CD8-positive, alpha-beta memory T cell (primary cell): ENCODE measurements around the gene ARHGAP4. TPM values are rescaled to one million over a fixed set of nuclear protein-coding genes. Genes with fewer than 3 reads are reported as not detected.

Experiments
- CTCF ChIA-PET: fragments of 350-600 bp; sonication (Branson Sonifier 250); formaldehyde crosslinking; loops from one replicate; lab custom pipeline; 2021; ENCODE audit warnings: antibody characterized with exemption; lab: Charles Lee
- POLR2A ChIA-PET: fragments of 350-600 bp; sonication (Branson Sonifier 250); formaldehyde crosslinking; loops from one replicate; lab custom pipeline; 2021; ENCODE audit warnings: antibody characterized with exemption; lab: Charles Lee
- DNase-seq, 5 donors: peaks; one replicate each; pipeline versions ENCODE4 v3.0.0 to v3.0.0-alpha.2; 2020 to 2022; ENCODE audit warnings: mixed read lengths in 1 of 5
- H3K27ac ChIP-seq: one replicate; pipeline ENCODE4 v1.7.0; 2013; ENCODE audit warnings: low read depth, mild to moderate bottlenecking, low read length, moderate library complexity
- H3K27me3 ChIP-seq: 2 replicates; pipeline ENCODE4 v1.7.0; 2013; ENCODE audit warnings: low read length, mild to moderate bottlenecking; ENCODE audit not compliant: insufficient read depth, poor library complexity, severe bottlenecking
- H3K36me3 ChIP-seq: 2 replicates; pipeline ENCODE4 v1.7.0; 2013; ENCODE audit warnings: mild to moderate bottlenecking, low read length, moderate library complexity; ENCODE audit not compliant: insufficient read depth
- H3K4me1 ChIP-seq: 2 replicates; pipeline ENCODE4 v1.7.0; 2013; ENCODE audit warnings: mild to moderate bottlenecking, low read length, moderate library complexity; ENCODE audit not compliant: insufficient read depth
- H3K4me3 ChIP-seq: 2 replicates; pipeline ENCODE4 v1.7.0; 2013; ENCODE audit warnings: mild to moderate bottlenecking, low read length
- H3K9me3 ChIP-seq: 2 replicates; pipeline ENCODE4 v1.7.0; 2013; ENCODE audit warnings: mild to moderate bottlenecking, low read length
- H3K27ac Mint-ChIP-seq, 8 donors: one replicate each; pipeline ENCODE4 v1.8.0; 2020 to 2021; ENCODE audit warnings: mixed read lengths in 8 of 8, mild to moderate bottlenecking in 6 of 8, inconsistent platforms in 3 of 8, moderate library complexity in 3 of 8
- H3K27me3 Mint-ChIP-seq, 2 donors: one replicate each; pipeline ENCODE4 v1.8.0; 2020 to 2021; ENCODE audit warnings: mixed read lengths in 2 of 2, mild to moderate bottlenecking in 1 of 2, moderate library complexity in 1 of 2
- H3K36me3 Mint-ChIP-seq, 3 donors: one replicate each; pipeline ENCODE4 v1.8.0; 2020 to 2021; ENCODE audit warnings: mixed read lengths in 3 of 3, inconsistent platforms in 1 of 3, mild to moderate bottlenecking in 1 of 3
- H3K4me1 Mint-ChIP-seq, 3 donors: one replicate each; pipeline ENCODE4 v1.8.0; 2020 to 2021; ENCODE audit warnings: mixed read lengths in 3 of 3, inconsistent platforms in 1 of 3, mild to moderate bottlenecking in 1 of 3
- H3K4me3 Mint-ChIP-seq, 7 donors: one replicate each; pipeline ENCODE4 v1.8.0; 2020 to 2021; ENCODE audit warnings: mixed read lengths in 7 of 7, mild to moderate bottlenecking in 6 of 7, moderate library complexity in 4 of 7, inconsistent platforms in 2 of 7
- H3K9me3 Mint-ChIP-seq, 5 donors: one replicate each; pipeline ENCODE4 v1.8.0; 2020 to 2022; ENCODE audit warnings: mixed read lengths in 5 of 5, mild to moderate bottlenecking in 3 of 5, moderate library complexity in 2 of 5, inconsistent platforms in 1 of 5
- polyA plus RNA-seq: library from polyadenylated mRNA; unstranded; fragments of 300-500 nt; fragmentation: Illumina TruSeq; gene quantifications from one replicate; pipeline ENCODE4 v1.2.3, GENCODE V29; 2021
- total RNA-seq, 2 experiments: library from RNA; stranded (reverse); gene quantifications; one replicate each; pipeline ENCODE4 v1.2.3, GENCODE V29; 2021

The ARHGAP4 gene
- total and polyA plus RNA-seq, 3 experiments from 2014 or later, result 116 to 133 (median 124) TPM

DNA sequence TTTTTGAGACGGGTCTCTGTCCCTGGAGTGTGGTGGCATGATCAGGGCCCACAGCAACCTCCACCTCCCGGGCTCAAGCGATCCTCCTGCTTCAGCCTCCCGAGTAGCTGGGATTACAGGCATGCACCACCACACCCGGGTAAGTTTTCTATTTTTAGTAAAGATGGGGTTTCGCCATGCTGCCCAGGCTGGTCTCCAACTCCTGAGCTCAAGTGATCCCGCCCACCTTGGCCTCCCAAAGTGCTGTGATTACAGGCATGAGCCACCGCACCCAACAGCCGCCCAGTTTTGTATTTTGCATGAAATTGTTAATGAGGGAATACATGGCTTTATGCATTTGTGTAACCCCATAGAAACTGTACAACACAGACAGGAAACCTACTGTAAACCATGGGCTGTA, 2.8 kb upstream of the ARHGAP4 start:
- Histone ChIP-seq H3K4me1 (peaks cover 7% of the 10 kb centered on the region), H3K27ac (no peak overlapping the region), H3K4me3 (no peak overlapping the region), H3K9me3 (no peaks in the 10 kb centered on the region), H3K27me3 (no peaks in the 10 kb centered on the region), H3K36me3 (no peaks in the 10 kb centered on the region)
- CTCF ChIA-PET, result interaction anchor here (1.5 to 10.5 kb wide), 3 partner anchors 18 to 43 kb away, joined by 5 to 230 read pairs (median 6); partner anchors contain the start of genes HCFC1 and RENBP
- peaks cover 3 to 38% (median 4%) of the 10 kb centered on the region in 3 donors for H3K36me3 Mint-ChIP-seq
- peaks cover 41 to 57% (median 44%) of the 10 kb centered on the region in 3 donors for H3K4me1 Mint-ChIP-seq
- H3K9me3 Mint-ChIP-seq, result peaks cover 0 to 3% (median 0%) of the 10 kb centered on the region in 5 donors
- POLR2A ChIA-PET, result interaction anchor here (0.8 to 3.4 kb wide), 8 partner anchors 10 to 587 kb away, joined by 3 to 27 read pairs (median 4); partner anchors contain the start of genes FAM3A, HCFC1, IDH3G and SSR4
- no peaks in the 10 kb centered on the region for H3K27me3 Mint-ChIP-seq
- DNase-seq, result no peak
- peak overlapping the region; percentile 34 to 99 (median 82) for H3K27ac Mint-ChIP-seq
- H3K4me3 Mint-ChIP-seq, result peak overlapping the region in 6 of 7 donors; percentile 20 to 89 (median 50)

DNA sequence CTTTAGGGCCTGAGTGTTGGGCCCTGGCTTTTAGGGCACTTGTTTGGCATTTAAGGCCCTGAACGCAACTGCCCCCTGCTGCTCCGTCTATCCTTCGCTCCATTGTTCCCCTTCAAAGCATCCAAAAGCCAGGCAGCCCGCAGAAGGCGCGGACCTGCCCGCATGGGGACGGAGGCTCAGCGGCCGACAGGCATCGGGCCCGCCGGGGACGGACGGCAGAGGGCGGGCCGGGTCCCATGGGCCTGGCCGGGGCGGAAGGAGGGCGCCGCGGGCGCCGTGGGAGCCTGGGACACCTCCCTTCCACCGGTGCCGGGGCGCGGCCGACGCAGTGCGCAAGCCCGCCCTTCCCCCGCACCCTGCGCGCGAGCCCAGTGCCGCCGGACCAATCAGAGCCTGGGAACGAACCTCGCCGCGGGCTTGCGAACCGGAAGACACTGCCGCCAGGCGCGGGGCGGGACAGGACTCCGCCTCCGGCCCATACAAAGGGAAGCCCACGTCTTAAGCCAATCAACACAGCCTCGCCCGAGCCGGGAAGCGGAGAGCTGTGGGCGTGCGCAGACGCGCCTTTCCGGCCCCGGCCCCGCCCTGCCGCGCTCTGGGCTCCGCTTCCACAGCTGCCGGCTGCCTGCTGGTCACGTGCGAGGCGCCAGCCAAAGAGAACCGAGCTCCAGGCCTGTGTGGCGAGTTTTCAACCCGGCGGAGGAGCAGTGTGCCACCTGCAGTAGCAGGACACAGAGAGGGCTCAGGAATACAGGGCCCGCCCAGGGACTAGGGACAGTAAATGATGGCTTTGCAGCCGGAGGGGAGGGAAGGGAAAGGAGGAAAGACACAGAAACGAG, 2.1 kb upstream of the ARHGAP4 start:
- peaks cover 43 to 61% (median 46%) of the 10 kb centered on the region in 3 donors for H3K4me1 Mint-ChIP-seq
- H3K27ac Mint-ChIP-seq, result peak overlapping the region; percentile 91 to 100 (median 99)
- H3K27me3 Mint-ChIP-seq, result no peaks in the 10 kb centered on the region
- Histone ChIP-seq H3K36me3 (no peaks in the 10 kb centered on the region), H3K27me3 (no peaks in the 10 kb centered on the region), H3K9me3 (no peaks in the 10 kb centered on the region), H3K4me1 (peaks cover 11% of the 10 kb centered on the region), H3K27ac (peak overlapping the region; percentile 91), H3K4me3 (peak overlapping the region; percentile 86)
- DNase-seq, result peak; percentile 86 to 98 (median 96)
- ChIA-PET POLR2A (interaction anchor here (0.8 to 3.4 kb wide), 12 partner anchors 10 to 588 kb away, joined by 3 to 27 read pairs (median 4); partner anchors contain the start of genes FAM3A, HCFC1, IDH3G and SSR4), CTCF (interaction anchor here (1.4 to 10.5 kb wide), 6 partner anchors 17 to 128 kb away, joined by 3 to 230 read pairs (median 5); partner anchors contain the start of genes HCFC1 and RENBP)
- peaks cover 0 to 3% (median 0%) of the 10 kb centered on the region in 5 donors for H3K9me3 Mint-ChIP-seq
- H3K36me3 Mint-ChIP-seq, result peaks cover 3 to 37% (median 4%) of the 10 kb centered on the region in 3 donors
- H3K4me3 Mint-ChIP-seq, result peak overlapping the region; percentile 89 to 95 (median 91)

DNA sequence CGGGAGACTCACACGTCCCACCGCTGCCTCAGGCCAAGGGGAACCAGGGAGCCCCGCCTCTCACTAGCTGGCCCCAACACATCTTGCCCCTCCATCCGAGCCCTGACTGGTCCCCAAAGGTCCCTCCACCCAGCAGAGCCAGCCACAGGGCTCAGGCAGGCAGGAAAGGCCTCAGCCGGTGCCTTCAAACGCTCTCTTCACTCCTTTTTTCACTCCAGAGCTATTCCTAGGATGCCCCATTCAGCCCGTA, 1.5 kb upstream of the ARHGAP4 start:
- CTCF ChIA-PET, result interaction anchor here (1.4 to 10.5 kb wide), 6 partner anchors 17 to 127 kb away, joined by 3 to 230 read pairs (median 5); partner anchors contain the start of genes HCFC1 and RENBP
- DNase-seq, result no peak
- peaks cover 3 to 35% (median 4%) of the 10 kb centered on the region in 3 donors for H3K36me3 Mint-ChIP-seq
- H3K36me3 ChIP-seq, result no peaks in the 10 kb centered on the region
- H3K9me3 Mint-ChIP-seq, result peaks cover 0 to 3% (median 0%) of the 10 kb centered on the region in 5 donors
- peaks cover 14% of the 10 kb centered on the region for H3K4me1 ChIP-seq
- H3K4me3 Mint-ChIP-seq, result peak overlapping the region; percentile 89 to 95 (median 91)
- no peaks in the 10 kb centered on the region for H3K27me3 ChIP-seq
- no peaks in the 10 kb centered on the region for H3K9me3 ChIP-seq
- peaks cover 46 to 65% (median 50%) of the 10 kb centered on the region in 3 donors for H3K4me1 Mint-ChIP-seq
- POLR2A ChIA-PET, result interaction anchor here (1.0 to 3.4 kb wide), 8 partner anchors 13 to 450 kb away, joined by 3 to 27 read pairs (median 4); partner anchors contain the start of genes HCFC1, IDH3G, SSR4 and TMEM187
- no peaks in the 10 kb centered on the region for H3K27me3 Mint-ChIP-seq
- H3K4me3 ChIP-seq, result peak overlapping the region; percentile 86
- H3K27ac Mint-ChIP-seq, result peak overlapping the region; percentile 91 to 100 (median 99)
- peak overlapping the region; percentile 91 for H3K27ac ChIP-seq

DNA sequence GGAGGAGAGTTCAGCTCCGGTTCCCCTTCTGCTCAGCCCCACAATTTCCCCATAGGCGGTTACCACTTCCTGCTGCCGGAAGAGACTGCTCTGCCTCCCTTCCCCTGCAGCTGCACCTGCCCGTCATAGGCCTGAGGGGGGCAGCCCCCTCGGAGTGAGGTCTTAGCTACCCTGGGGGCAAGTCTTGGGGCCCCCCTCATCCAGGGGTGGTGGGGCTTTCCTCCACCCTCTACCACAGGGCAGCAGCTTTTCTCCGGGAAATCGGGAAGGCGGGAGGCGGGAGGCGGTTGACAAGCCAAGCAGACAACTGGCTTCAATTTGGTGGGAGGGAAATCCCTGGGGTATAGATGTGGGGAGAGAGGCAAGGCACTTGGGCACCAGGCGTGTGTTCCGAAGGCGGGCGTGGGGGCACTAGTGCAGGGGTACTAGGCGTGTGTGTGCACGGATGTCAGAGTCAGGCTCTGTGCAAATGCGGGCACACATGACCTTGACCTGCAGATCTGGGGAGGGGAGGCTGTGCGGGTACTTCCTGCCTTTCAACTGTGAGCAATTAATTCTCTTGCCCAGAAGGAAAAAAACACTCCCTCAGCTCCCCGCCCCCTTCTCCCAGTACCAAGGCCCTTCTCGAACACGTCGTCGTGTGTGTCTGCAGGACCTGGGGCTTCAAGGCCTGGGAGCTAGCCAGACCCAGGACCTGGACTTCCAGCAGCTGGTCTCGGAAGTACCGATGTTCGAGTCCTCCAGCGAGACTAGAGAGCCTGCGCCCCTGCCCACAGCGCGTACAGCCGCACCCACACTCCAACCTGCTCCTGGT, 1.0 kb upstream of the ARHGAP4 start:
- peaks cover 3 to 34% (median 4%) of the 10 kb centered on the region in 3 donors for H3K36me3 Mint-ChIP-seq
- peaks cover 0 to 3% (median 0%) of the 10 kb centered on the region in 5 donors for H3K9me3 Mint-ChIP-seq
- peak; percentile 69 to 90 (median 86) for DNase-seq
- peak overlapping the region; percentile 89 to 95 (median 91) for H3K4me3 Mint-ChIP-seq
- no peaks in the 10 kb centered on the region for H3K9me3 ChIP-seq
- H3K27ac Mint-ChIP-seq, result peak overlapping the region; percentile 91 to 100 (median 99)
- no peaks in the 10 kb centered on the region for H3K27me3 Mint-ChIP-seq
- H3K36me3 ChIP-seq, result no peaks in the 10 kb centered on the region
- peaks cover 14% of the 10 kb centered on the region for H3K4me1 ChIP-seq
- H3K4me3 ChIP-seq, result peak overlapping the region; percentile 86
- H3K27me3 ChIP-seq, result no peaks in the 10 kb centered on the region
- CTCF ChIA-PET, result interaction anchor here (0.8 to 10.5 kb wide), 11 partner anchors 16 to 442 kb away, joined by 3 to 230 read pairs (median 3); partner anchors contain the start of genes HCFC1 and RENBP
- POLR2A ChIA-PET, result interaction anchor here (0.9 to 3.4 kb wide), 12 partner anchors 9 to 563 kb away, joined by 3 to 27 read pairs (median 4); partner anchors contain the start of genes HCFC1, IDH3G, NAA10 and SSR4
- H3K27ac ChIP-seq, result peak overlapping the region; percentile 91
- peaks cover 51 to 71% (median 55%) of the 10 kb centered on the region in 3 donors for H3K4me1 Mint-ChIP-seq

DNA sequence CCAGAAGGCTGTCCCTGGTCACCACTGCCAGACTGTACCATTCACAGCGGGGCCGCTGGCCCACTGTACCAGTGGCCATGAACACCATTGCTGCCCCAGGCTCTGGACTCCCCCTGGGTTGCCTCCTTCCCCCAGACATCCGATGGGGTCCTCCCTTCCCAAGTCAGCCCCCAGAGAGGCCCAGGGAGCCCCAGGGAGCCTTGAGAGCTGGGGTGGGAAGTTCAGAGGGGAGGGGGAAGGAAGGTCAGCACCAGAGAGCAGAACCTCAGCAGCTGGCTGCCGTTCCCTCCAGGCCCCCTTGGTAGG, 441 bp upstream of the ARHGAP4 start:
- peaks cover 0 to 3% (median 0%) of the 10 kb centered on the region in 5 donors for H3K9me3 Mint-ChIP-seq
- Histone ChIP-seq H3K9me3 (no peaks in the 10 kb centered on the region), H3K27me3 (no peaks in the 10 kb centered on the region), H3K4me3 (peak overlapping the region; percentile 86), H3K27ac (peak overlapping the region; percentile 91), H3K4me1 (peaks cover 19% of the 10 kb centered on the region), H3K36me3 (no peaks in the 10 kb centered on the region)
- peaks cover 2 to 29% (median 3%) of the 10 kb centered on the region in 3 donors for H3K36me3 Mint-ChIP-seq
- DNase-seq, result no peak
- H3K4me1 Mint-ChIP-seq, result peaks cover 54 to 72% (median 56%) of the 10 kb centered on the region in 3 donors
- POLR2A ChIA-PET, result interaction anchor here (0.9 to 3.4 kb wide), 10 partner anchors 9 to 563 kb away, joined by 3 to 27 read pairs (median 4); partner anchors contain the start of genes HCFC1, IDH3G, NAA10 and SSR4
- CTCF ChIA-PET, result interaction anchor here (0.8 to 10.5 kb wide), 8 partner anchors 21 to 443 kb away, joined by 3 to 230 read pairs (median 3); partner anchors contain the start of gene RENBP
- no peaks in the 10 kb centered on the region for H3K27me3 Mint-ChIP-seq
- H3K27ac Mint-ChIP-seq, result peak overlapping the region; percentile 91 to 100 (median 99)
- peak overlapping the region; percentile 89 to 95 (median 91) for H3K4me3 Mint-ChIP-seq

DNA sequence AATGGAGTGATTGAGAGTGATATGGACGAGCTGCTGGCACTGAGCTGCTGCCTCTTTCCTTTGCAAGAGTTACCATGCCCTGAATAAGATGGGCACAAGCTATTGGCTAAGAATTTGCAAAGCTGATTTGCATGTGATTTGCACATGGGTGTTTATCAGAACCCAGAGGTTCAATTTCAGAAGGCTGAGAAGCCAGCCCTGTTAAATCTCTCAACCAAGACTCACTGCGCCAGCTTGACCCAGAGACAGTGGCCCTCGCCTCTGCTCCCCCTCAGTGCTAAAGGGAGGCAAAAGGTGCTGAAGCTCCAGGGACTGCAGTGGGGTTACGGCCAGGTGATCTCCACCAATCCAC, 701 bp downstream of the ARHGAP4 start:
- Histone ChIP-seq H3K4me3 (peak overlapping the region; percentile 67), H3K27me3 (no peaks in the 10 kb centered on the region), H3K9me3 (no peaks in the 10 kb centered on the region), H3K36me3 (no peaks in the 10 kb centered on the region), H3K27ac (peak overlapping the region; percentile 91), H3K4me1 (peaks cover 21% of the 10 kb centered on the region)
- Mint-ChIP-seq H3K36me3 (peaks cover 0 to 20% (median 0%) of the 10 kb centered on the region in 3 donors), H3K27ac (peak overlapping the region; percentile 90 to 98 (median 96)), H3K4me1 (peaks cover 51 to 68% (median 52%) of the 10 kb centered on the region in 3 donors), H3K4me3 (peak overlapping the region; percentile 89 to 96 (median 92)), H3K27me3 (no peaks in the 10 kb centered on the region), H3K9me3 (peaks cover 0 to 3% (median 0%) of the 10 kb centered on the region in 5 donors)
- DNase-seq, result peak in 1 of 5 donors; percentile 47
- POLR2A ChIA-PET, result interaction anchor here (0.9 to 3.1 kb wide), 8 partner anchors 10 to 564 kb away, joined by 3 to 17 read pairs (median 5); partner anchors contain the start of genes HCFC1, IDH3G, NAA10 and SSR4
- CTCF ChIA-PET, result interaction anchor here (0.9 to 10.5 kb wide), 6 partner anchors 9 to 238 kb away, joined by 3 to 230 read pairs (median 3); partner anchors contain the start of genes HCFC1, IDH3G, RENBP and SSR4
